ENCODE data around the gene HBE1.

DNA sequence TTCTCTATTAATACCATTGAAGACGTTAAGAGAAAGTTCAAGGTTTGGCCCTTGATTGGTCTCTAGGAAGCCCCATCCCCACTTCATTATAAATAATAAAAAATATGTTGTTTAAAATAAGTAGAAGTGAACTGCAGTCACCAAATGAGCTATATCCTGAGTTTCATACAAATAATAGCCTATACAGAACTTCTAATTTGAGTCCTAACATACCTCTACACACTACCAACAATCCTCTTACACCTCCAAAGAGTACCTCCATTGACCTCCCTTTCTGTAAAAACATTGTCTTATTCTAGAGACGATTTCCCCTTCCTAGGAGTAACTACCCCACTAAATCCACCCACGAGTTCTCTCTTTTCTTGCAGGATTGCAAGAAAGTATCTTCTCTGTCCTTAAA, 28.3 kb downstream of the HBE1 start:
- TF ChIP-seq EZH2 (IDR thresholded peaks at IDR 0.05; ENCODE audit: insufficient read depth, low read length), result no peak
- TF ChIP-seq, protein P1, sequence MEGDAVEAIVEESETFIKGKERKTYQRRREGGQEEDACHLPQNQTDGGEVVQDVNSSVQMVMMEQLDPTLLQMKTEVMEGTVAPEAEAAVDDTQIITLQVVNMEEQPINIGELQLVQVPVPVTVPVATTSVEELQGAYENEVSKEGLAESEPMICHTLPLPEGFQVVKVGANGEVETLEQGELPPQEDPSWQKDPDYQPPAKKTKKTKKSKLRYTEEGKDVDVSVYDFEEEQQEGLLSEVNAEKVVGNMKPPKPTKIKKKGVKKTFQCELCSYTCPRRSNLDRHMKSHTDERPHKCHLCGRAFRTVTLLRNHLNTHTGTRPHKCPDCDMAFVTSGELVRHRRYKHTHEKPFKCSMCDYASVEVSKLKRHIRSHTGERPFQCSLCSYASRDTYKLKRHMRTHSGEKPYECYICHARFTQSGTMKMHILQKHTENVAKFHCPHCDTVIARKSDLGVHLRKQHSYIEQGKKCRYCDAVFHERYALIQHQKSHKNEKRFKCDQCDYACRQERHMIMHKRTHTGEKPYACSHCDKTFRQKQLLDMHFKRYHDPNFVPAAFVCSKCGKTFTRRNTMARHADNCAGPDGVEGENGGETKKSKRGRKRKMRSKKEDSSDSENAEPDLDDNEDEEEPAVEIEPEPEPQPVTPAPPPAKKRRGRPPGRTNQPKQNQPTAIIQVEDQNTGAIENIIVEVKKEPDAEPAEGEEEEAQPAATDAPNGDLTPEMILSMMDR (IDR thresholded peaks at IDR 0.05; ENCODE audit: insufficient read depth, low read depth, low read length), result no peak
